Measurements from ENCODE around the gene CCDC134. TPM values are rescaled to one million over a fixed set of nuclear protein-coding genes. Genes with fewer than 3 reads are reported as not detected.

CCDC134 gene
- total and polyA plus RNA-seq, 2 of the 13 experiments (the other 11 are each of a cell fraction or from before 2014, with no cell fraction given), result 4.8 to 17.4 TPM

DNA sequence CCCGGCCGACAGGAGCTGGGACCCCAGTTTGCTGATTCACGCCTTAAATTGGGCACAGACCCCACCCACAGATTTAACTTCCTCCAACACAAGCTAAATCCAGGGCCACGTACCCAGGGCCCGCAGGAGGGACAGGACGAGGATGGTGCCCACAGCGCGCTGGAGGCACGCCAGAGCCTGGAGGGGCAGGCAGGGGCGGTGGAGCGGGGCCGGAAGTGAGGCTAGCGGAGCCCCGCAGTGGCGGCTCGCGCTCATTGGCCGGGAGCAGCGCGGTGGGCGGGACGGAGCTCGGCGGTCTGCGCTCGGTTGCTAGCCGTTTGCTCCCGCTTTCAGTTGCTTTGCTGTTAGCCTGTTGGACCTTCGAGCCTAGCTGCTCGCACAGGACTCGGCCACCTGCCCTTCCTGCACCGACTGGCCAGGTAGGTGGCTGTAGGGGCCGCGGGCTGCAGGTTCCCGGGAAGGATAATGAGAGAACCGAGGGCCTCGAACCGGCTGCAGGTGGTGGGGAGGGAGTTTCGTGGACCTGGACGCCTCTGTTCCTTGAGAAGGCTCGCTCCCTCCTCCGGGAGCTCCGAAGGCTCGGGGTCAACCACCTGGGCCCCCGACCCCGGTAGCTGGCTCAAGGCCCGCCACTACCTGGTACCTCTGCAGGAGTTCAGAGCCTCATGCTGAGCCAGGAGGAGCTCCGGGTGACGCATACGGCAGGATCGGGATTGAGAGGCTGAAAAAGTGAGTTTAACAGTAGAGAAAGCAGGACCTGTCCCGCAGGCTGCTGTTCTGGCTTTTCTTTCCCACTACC, at the start of gene CCDC134 (continued):
- TF ChIP-seq, protein P1, sequence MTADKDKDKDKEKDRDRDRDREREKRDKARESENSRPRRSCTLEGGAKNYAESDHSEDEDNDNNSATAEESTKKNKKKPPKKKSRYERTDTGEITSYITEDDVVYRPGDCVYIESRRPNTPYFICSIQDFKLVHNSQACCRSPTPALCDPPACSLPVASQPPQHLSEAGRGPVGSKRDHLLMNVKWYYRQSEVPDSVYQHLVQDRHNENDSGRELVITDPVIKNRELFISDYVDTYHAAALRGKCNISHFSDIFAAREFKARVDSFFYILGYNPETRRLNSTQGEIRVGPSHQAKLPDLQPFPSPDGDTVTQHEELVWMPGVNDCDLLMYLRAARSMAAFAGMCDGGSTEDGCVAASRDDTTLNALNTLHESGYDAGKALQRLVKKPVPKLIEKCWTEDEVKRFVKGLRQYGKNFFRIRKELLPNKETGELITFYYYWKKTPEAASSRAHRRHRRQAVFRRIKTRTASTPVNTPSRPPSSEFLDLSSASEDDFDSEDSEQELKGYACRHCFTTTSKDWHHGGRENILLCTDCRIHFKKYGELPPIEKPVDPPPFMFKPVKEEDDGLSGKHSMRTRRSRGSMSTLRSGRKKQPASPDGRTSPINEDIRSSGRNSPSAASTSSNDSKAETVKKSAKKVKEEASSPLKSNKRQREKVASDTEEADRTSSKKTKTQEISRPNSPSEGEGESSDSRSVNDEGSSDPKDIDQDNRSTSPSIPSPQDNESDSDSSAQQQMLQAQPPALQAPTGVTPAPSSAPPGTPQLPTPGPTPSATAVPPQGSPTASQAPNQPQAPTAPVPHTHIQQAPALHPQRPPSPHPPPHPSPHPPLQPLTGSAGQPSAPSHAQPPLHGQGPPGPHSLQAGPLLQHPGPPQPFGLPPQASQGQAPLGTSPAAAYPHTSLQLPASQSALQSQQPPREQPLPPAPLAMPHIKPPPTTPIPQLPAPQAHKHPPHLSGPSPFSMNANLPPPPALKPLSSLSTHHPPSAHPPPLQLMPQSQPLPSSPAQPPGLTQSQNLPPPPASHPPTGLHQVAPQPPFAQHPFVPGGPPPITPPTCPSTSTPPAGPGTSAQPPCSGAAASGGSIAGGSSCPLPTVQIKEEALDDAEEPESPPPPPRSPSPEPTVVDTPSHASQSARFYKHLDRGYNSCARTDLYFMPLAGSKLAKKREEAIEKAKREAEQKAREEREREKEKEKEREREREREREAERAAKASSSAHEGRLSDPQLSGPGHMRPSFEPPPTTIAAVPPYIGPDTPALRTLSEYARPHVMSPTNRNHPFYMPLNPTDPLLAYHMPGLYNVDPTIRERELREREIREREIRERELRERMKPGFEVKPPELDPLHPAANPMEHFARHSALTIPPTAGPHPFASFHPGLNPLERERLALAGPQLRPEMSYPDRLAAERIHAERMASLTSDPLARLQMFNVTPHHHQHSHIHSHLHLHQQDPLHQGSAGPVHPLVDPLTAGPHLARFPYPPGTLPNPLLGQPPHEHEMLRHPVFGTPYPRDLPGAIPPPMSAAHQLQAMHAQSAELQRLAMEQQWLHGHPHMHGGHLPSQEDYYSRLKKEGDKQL (CRISPR knock-in tag; IDR thresholded peaks at IDR 0.05; ENCODE audit: low read depth), result 0 out of 2 replicates have a peak, but pooled peaks have one; percentile 19
- TF ChIP-seq JUND (CRISPR knock-in tag; IDR thresholded peaks at IDR 0.05) (0 out of 2 replicates have a peak, but pooled peaks have one; percentile 20), ZNF713 (CRISPR knock-in tag; IDR thresholded peaks at IDR 0.05) (peak; percentile 73; the same call in 1 of the 2 replicates), YY1 (IDR thresholded peaks at IDR 0.05; ENCODE audit: insufficient read depth, insufficient replicate concordance, low read depth, low read length) (peak; percentile 24), ZNF441 (CRISPR knock-in tag; IDR thresholded peaks at IDR 0.05; ENCODE audit: borderline replicate concordance) (0 out of 2 replicates have a peak, but pooled peaks have one; percentile 26), AGO2 (optimal IDR thresholded peaks at IDR 0.05; ENCODE audit: low read depth, low read length) (peak; percentile 47), ZFP62 (CRISPR knock-in tag; IDR thresholded peaks at IDR 0.05) (0 out of 2 replicates have a peak, but pooled peaks have one; percentile 58), TOE1 (CRISPR knock-in tag; IDR thresholded peaks at IDR 0.05) (no peak), KDM5B (CRISPR knock-in tag; IDR thresholded peaks at IDR 0.05; ENCODE audit: borderline replicate concordance) (peak; percentile 88), ZNF274 (CRISPR knock-in tag; IDR thresholded peaks at IDR 0.05) (peak; percentile 85; the same call in 1 of the 2 replicates), RBM39 (IDR thresholded peaks at IDR 0.05; ENCODE audit: low read depth, low read length, poor library complexity, severe bottlenecking) (peak; percentile 77), NFYC (CRISPR knock-in tag; IDR thresholded peaks at IDR 0.05) (peak; percentile 88)
- TF ChIP-seq, protein P2, sequence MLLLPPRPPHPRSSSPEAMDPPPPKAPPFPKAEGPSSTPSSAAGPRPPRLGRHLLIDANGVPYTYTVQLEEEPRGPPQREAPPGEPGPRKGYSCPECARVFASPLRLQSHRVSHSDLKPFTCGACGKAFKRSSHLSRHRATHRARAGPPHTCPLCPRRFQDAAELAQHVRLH (CRISPR knock-in tag; IDR thresholded peaks at IDR 0.05; ENCODE audit: borderline replicate concordance, low read depth), result 0 out of 2 replicates have a peak, but pooled peaks have one; percentile 76
- TF ChIP-seq, protein P3, sequence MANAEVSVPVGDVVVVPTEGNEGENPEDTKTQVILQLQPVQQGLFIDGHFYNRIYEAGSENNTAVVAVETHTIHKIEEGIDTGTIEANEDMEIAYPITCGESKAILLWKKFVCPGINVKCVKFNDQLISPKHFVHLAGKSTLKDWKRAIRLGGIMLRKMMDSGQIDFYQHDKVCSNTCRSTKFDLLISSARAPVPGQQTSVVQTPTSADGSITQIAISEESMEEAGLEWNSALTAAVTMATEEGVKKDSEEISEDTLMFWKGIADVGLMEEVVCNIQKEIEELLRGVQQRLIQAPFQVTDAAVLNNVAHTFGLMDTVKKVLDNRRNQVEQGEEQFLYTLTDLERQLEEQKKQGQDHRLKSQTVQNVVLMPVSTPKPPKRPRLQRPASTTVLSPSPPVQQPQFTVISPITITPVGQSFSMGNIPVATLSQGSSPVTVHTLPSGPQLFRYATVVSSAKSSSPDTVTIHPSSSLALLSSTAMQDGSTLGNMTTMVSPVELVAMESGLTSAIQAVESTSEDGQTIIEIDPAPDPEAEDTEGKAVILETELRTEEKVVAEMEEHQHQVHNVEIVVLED (CRISPR knock-in tag; IDR thresholded peaks at IDR 0.05; ENCODE audit: borderline replicate concordance), result peak; percentile 79
- TF ChIP-seq, protein P4, sequence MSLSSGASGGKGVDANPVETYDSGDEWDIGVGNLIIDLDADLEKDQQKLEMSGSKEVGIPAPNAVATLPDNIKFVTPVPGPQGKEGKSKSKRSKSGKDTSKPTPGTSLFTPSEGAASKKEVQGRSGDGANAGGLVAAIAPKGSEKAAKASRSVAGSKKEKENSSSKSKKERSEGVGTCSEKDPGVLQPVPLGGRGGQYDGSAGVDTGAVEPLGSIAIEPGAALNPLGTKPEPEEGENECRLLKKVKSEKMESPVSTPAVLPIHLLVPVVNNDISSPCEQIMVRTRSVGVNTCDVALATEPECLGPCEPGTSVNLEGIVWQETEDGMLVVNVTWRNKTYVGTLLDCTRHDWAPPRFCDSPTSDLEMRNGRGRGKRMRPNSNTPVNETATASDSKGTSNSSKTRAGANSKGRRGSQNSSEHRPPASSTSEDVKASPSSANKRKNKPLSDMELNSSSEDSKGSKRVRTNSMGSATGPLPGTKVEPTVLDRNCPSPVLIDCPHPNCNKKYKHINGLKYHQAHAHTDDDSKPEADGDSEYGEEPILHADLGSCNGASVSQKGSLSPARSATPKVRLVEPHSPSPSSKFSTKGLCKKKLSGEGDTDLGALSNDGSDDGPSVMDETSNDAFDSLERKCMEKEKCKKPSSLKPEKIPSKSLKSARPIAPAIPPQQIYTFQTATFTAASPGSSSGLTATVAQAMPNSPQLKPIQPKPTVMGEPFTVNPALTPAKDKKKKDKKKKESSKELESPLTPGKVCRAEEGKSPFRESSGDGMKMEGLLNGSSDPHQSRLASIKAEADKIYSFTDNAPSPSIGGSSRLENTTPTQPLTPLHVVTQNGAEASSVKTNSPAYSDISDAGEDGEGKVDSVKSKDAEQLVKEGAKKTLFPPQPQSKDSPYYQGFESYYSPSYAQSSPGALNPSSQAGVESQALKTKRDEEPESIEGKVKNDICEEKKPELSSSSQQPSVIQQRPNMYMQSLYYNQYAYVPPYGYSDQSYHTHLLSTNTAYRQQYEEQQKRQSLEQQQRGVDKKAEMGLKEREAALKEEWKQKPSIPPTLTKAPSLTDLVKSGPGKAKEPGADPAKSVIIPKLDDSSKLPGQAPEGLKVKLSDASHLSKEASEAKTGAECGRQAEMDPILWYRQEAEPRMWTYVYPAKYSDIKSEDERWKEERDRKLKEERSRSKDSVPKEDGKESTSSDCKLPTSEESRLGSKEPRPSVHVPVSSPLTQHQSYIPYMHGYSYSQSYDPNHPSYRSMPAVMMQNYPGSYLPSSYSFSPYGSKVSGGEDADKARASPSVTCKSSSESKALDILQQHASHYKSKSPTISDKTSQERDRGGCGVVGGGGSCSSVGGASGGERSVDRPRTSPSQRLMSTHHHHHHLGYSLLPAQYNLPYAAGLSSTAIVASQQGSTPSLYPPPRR (CRISPR knock-in tag; IDR thresholded peaks at IDR 0.05; ENCODE audit: borderline replicate concordance), result peak; percentile 65; the same call in 1 of the 2 replicates
